Heart left ventricle (tissue), 13 donors: ENCODE data around the gene PKD2.

Experiments used
- CTCF ChIP-seq, 12 donors: fragments of 200-600 bp; sonication (generic) in 4 of 12; IDR thresholded peaks; one replicate each; pipeline versions ENCODE4 v1.5.0 to v1.8.0; 2018 to 2022; ENCODE audit warnings: antibody characterized with exemption in 12 of 12, mild to moderate bottlenecking in 5 of 12
- POLR2A ChIP-seq, 2 donors: fragments of 450-650 bp; IDR thresholded peaks; one replicate each; pipeline ENCODE4 v1.6.1; 2017; ENCODE audit warnings: antibody characterized with exemption in 2 of 2, mild to moderate bottlenecking in 2 of 2, moderate library complexity in 2 of 2
- donor health status: ischemic (EF 13 %, LVEDD 7.1; RV severe dilation, severe dysfunction).
- donor health status: DM: no; HTN: yes; CAD: no.
- donor health status: DM: no; HTN: no; CAD: no.
- donor health status: ischemic (EF 25% LVEDD 6.9; RV normal size, moderate dysfunction).
- donor health status: ischemic (EF 25% LVEDD 5.7; RV mildly dilated, moderate dysfunction).
- donor health status: ischemic (EF 35%, LVEDD 5.7; RV mildly dilated, moderate dysfunction).
- donor health status: nonischemic (EF 11% LVEDD 7.7; RV severe dilation, severe dysfunction).
- donor health status: DM: yes; HTN: yes; CAD: no.
- donor health status: PGD.
- donor health status: ischemic (EF 29% LVEDD 5.4; RV normal size, mild dysfunction).
- donor health status: nonischemic (EF 23%, LVEDD 6.1; RV moderate dilation, normal function).

- TF ChIP-seq CTCF (IDR thresholded peaks at IDR 0.05) (no peak), POLR2A (IDR thresholded peaks at IDR 0.05) (no peak)
These were observed 4.2 kb upstream of the PKD2 start for GRCh38 chr4:88003261-88003660.
